Raji (cell line): ENCODE data around the gene RAVER1.

Experiments used
- POLR2A ChIP-seq: IDR thresholded peaks from 2 replicates; pipeline ENCODE4 v1.6.1; 2011; ENCODE audit warnings: low read depth, low read length, control low read depth; ENCODE audit not compliant: insufficient read depth

The RAVER1 gene

DNA sequence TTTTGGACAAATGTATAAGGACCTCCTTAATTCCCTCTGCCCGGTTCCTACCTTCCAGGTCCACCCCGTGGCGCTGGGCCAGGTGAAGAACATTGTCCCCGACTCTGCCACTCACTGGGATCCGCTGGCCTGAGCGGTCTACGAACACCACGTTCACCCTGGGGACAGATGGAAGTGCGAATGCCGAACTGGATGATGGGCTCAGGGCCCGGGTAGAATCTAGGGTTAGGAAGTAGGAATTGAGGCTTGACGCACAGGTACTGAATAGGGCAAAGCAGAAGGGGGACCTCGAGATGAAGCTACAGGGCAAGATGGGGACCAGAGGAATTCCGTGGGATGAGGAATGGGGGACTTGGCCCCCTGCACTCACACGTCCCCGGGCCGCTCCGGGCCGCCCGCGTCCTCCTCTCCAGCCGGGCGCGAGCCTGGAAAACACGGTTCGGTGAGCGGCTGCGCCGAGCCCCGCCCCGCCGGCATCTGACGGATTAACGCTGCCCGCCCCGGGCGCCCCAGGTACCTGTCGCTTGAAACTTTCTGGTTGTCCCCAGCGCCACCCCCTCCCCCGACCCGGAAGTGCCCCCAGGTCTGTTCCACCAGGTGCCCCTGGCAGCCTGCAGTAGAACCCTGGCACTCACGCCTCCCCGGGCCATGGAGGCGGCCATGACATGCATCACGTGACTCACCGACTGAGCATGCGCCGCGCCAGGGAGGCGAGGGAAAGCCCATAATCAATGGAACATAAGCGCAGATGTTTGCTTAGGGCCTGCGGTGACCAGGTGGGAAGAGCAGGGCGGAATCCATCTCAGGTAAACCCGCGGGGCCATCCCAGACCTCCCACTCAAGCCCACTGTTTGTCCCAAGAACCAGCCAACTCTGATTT, 17.8 kb downstream of the RAVER1 start, which contains the start of gene FDX2:
TSS of gene FDX2 (minus strand) at position 681 of the 880 bp plus-strand sequence. CDS start at position 662, 19 bp downstream.
- peak; percentile 71; the same call in 1 of the 2 replicates for TF ChIP-seq POLR2A

DNA sequence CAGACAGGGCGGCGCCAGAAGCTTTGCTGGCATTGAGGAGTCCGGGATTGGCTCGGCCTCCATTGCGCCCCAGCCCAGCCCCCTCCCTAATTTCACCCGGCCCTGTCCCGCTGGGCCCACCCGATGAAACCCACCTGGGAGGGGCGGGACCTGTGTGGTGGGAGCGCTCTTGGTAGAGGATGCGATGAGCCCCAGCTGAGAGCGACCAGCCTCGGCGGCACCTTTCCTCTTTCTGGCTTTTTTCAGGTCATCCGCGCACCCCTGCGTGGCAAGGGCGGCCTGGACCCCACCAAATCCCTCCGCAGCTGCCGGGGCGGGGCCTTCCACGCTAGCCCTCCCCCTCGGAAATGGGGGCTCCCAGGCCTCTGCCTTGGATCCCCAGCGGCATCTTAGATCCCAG, 23.9 kb downstream of the RAVER1 start, which contains the start of gene ZGLP1:
TSS of gene ZGLP1 (minus strand) at position 393 of the 400 bp plus-strand sequence.
- no peak for TF ChIP-seq POLR2A

DNA sequence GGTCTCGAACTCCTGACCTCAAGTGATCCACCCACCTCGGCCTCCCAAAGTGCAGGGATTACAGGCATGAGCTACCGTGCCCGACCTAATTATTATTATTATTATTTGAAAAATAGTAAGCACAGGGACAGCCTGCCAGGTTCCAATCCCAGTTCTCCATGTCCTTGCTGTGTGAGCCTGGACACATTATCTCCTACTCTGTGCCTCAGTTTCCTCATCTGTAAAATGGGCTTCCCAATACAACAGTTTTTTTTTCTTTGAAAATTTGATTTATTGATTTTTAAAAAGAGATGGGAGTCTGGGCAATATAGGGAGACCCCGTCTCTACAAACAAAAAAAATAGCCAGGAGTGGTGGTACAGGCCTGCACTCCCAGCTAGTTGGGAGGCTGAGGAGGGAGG, 27.0 kb downstream of the RAVER1 start:
- TF ChIP-seq POLR2A: no peak

DNA sequence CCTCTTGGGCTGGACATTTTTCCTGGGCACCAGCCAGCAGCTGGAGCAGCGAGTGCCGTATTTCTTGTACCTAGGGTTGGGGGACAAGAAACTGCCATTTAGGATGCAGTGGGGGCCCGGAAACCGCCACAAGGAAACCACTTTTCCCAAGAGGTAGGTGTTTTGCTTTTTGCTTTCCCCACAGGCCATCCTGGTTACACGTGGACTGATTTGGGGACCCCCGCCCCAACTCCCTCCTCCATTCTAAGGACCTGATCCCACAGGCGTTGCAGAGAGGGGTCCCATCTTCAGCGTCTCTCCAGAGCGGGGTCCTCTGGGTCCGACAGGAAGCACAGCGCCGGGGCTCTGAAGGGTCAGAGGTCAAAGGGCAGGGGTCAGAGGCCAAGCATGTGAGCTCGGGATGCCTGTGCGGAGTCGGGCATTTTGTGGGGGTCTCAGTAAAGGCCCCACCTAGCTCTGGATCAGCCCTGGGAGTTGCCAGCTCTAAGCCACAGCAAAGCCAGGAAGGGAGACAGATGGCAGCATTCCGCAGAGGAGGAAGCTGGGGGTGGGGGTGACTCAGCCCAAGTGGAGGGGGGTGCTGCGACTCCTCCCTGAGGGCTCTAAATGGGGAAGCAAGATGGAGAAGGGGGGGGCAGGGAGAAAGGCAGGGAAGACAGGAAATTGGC, 28.1 kb downstream of the RAVER1 start:
- no peak for TF ChIP-seq POLR2A

DNA sequence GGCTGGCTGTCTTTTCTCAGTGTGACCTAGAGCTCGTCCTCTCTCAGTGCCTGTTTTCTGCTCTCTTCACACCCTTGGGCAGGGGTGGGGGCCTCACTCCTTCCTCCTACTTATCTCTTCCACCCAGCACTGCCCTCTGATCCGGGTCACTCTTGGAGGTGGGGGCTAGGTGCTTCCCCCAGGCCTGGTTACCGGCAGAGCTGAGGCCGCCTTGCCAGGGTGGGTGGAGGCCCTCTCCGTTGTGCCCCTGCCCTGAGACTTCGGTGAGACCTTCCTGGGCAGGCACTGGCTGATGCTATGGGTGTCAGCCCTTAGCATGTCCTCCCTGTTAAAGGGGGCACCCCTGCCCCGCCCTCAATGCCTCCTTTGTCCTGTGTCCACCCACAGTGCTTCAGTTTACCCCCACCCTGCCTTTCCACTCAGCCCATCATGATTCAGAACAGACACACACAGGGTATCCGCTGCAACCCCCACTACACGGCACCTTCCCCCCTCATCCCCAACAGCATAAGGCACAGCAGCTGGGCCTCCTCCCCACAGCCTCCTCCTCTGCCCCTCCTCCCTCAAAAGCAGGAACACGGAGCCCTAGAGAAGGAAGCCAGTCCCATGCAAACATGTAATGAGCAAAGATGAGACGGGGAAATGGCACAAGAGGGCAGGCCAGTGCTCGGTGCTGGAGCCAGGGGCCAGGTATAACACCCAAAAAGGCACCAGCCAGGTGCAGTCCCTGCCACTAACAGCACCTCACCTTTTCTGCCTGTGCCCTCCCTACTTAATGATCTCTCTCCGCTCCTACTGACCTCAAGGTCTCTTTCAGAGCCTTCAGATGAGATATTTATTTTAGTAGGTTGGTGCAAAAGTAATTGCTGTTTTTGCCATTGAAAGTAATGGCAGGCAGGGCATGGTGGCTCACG, 33.5 kb downstream of the RAVER1 start:
- TF ChIP-seq POLR2A: no peak

DNA sequence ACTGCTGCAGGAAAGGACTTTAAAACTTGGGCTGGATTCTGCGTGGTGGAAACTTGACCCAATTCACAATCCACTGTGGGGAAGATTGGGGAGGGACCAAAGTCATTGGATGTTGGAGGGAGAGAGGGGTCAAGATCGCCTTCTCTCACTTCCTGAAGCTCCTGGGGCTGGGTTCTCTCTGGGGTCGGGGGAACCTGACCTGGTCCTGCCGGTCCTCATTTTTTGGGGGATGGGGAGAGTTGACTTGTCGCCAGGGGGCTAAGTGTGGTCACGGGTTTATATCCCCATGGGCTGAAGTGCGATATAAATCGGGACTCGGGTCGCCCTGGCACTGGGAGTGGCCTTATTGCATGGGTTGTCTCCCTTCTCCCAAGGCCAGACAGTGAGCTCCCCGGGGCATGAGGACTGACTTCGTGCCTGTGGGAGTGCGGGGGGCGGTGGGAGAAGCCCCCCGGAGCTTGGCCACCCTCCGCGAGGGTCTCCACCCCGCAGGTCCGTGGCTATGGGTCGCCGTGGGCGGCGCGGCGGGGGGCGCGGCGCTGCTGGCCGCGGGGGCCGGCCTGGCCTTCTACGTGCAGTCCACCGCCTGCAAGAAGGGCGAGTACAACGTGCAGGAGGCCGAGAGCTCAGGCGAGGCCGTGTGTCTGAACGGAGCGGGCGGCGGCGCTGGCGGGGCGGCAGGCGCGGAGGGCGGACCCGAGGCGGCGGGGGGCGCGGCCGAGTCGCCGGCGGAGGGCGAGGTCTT, 37.3 kb downstream of the RAVER1 start:
- no peak for TF ChIP-seq POLR2A

DNA sequence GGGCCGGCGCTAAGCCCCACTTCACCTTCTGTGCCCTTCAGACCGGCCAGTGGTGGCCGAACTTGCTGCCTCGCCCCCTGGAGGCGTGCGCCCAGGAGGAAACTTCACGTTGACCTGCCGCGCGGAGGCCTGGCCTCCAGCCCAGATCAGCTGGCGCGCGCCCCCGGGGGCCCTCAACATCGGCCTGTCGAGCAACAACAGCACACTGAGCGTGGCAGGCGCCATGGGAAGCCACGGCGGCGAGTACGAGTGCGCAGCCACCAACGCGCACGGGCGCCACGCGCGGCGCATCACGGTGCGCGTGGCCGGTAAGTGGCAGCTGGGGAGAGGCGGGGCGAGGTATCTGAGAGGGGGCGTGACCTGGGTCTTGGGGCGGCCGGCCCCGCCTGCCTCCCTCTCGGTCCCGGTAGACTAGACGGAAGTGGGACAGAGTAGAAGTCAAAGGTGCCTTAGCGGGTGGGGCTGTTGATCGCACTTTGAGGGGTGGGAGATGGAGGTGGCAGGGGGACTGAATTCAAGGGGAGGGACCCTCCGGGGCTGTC, 38.0 kb downstream of the RAVER1 start:
- no peak for TF ChIP-seq POLR2A

DNA sequence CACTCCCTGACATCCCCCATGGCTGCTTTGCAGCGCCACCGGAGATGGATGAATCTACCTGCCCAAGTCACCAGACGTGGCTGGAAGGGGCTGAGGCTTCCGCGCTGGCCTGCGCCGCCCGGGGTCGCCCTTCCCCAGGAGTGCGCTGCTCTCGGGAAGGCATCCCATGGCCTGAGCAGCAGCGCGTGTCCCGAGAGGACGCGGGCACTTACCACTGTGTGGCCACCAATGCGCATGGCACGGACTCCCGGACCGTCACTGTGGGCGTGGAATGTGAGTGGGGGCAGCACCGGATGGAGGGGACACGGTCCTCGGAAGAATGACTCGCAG, 39.0 kb downstream of the RAVER1 start:
- no peak for TF ChIP-seq POLR2A

DNA sequence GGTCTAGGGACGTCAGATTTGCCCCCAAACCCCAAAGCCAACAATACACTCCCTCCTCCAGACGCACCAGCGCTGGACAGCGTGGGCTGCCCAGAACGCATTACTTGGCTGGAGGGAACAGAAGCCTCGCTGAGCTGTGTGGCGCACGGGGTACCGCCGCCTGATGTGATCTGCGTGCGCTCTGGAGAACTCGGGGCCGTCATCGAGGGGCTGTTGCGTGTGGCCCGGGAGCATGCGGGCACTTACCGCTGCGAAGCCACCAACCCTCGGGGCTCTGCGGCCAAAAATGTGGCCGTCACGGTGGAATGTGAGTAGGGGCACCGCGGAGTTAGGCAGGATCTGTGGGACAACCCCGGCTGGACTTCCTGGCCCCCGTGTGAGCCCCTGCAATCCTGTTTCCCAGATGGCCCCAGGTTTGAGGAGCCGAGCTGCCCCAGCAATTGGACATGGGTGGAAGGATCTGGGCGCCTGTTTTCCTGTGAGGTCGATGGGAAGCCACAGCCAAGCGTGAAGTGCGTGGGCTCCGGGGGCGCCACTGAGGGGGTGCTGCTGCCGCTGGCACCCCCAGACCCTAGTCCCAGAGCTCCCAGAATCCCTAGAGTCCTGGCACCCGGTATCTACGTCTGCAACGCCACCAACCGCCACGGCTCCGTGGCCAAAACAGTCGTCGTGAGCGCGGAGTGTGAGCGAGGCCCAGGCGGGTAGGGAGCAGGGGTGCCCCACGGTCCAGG, 39.5 kb downstream of the RAVER1 start:
- no peak for TF ChIP-seq POLR2A

DNA sequence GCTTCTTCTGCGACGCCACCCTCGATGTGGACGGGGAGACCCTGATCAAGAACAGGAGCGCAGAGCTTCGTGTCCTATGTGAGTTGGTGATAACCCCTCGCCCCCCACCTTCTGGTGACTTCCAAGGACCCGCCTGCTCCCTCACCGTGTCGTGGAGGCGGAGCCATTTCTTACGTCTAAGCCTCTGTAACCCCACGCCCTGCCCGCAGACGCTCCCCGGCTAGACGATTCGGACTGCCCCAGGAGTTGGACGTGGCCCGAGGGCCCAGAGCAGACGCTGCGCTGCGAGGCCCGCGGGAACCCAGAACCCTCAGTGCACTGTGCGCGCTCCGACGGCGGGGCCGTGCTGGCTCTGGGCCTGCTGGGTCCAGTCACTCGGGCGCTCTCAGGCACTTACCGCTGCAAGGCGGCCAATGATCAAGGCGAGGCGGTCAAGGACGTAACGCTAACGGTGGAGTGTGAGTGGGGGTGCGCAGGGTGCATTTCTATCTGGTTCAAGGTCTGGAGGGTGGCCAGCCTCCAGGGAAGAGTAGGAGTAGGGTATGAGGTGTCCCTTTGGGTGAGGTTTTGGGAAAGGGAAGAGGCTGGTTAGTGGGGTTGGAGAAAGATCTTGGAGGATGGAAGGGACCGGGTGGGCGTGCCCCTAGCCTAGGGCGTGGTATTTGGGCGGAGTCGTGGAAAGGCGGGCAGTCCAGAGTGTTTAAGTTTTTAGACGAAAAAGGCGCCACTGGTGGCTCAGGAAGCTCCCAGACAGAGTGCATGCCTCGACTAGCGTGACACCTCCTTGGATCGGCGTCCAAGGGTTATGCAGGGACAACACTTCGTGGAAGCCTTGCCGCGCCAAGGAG, 40.3 kb downstream of the RAVER1 start:
- no peak for TF ChIP-seq POLR2A

DNA sequence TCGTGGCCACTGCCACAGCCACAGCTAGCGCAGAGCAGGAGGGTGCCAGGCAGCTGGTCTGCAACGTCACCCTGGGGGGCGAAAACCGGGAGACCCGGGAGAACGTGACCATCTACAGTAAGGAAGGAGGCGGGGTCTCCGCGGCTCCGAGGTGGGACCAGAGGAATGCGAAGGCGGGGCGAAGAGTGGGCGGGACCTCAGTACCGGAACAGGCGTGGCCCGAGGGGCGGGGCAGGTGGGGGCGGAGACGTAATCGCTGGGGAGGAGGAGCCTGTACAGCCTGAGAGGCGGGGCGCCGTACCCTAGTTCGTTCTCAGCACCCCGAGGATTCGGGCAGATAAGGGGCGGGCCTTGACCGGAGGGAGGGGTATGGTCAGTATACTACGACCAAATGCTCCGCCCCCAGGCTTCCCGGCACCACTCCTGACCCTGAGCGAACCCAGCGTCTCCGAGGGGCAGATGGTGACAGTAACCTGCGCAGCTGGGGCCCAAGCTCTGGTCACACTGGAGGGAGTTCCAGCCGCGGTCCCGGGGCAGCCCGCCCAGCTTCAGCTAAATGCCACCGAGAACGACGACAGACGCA, 41.0 kb downstream of the RAVER1 start:
- no peak for TF ChIP-seq POLR2A

DNA sequence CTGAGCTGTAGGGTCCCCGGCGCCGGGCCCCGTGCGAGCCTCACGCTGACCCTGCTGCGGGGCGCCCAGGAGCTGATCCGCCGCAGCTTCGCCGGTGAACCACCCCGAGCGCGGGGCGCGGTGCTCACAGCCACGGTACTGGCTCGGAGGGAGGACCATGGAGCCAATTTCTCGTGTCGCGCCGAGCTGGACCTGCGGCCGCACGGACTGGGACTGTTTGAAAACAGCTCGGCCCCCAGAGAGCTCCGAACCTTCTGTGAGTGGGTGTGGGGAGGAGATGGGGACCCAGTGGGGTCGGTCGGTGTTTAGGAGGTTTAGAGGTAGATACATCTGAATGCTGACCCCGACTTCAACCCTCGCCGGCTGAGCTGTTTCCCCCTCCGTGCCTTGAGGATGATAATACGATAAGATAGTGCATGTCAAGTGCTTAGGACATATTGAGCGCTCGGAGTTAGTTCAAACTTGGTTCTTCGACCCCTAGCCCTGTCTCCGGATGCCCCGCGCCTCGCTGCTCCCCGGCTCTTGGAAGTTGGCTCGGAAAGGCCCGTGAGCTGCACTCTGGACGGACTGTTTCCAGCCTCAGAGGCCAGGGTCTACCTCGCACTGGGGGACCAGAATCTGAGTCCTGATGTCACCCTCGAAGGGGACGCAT, 41.6 kb downstream of the RAVER1 start:
- no peak for TF ChIP-seq POLR2A
